Vagina (tissue), 2 donors: ENCODE results near the gene C13orf46. TPM values are rescaled to one million over a fixed set of nuclear protein-coding genes. Genes with fewer than 3 reads are reported as not detected.

Source experiments
- DNase-seq, 2 donors: peaks; one replicate each; pipeline ENCODE4 v3.0.0-alpha.2; 2017; ENCODE audit errors: extremely low spot score in 2 of 2
- H3K27ac ChIP-seq: fragments of 200-600 bp; sonication (generic); one replicate; pipeline ENCODE4 v1.5.1; 2019
- H3K27me3 ChIP-seq: fragments of 200-600 bp; sonication (generic); one replicate; pipeline ENCODE4 v1.5.1; 2019
- H3K36me3 ChIP-seq, 2 donors: fragments of 200-600 bp; sonication (generic); one replicate each; pipeline ENCODE4 v1.5.1; 2017 to 2019
- H3K4me1 ChIP-seq: fragments of 200-600 bp; sonication (generic); one replicate; pipeline ENCODE4 v1.5.1; 2019
- H3K4me3 ChIP-seq, 2 donors: fragments of 200-600 bp; sonication (generic); 1 replicate in 1 of 2; 2 replicates in 1 of 2; pipeline ENCODE4 v1.5.1; 2016 to 2019
- H3K9me3 ChIP-seq: fragments of 200-600 bp; sonication (generic); one replicate; pipeline ENCODE4 v1.5.1; 2019
- POLR2A ChIP-seq, 2 donors: fragments of 450-650 bp; IDR thresholded peaks; one replicate each; pipeline ENCODE4 v1.6.1; 2017; ENCODE audit warnings: antibody characterized with exemption in 2 of 2, mild to moderate bottlenecking in 2 of 2, moderate library complexity in 2 of 2
- POLR2AphosphoS5 ChIP-seq, 2 donors: sonication (generic); formaldehyde crosslinking; IDR thresholded peaks; one replicate each; pipeline ENCODE4 v1.9.0; 2017; ENCODE audit warnings: antibody characterized with exemption in 2 of 2, mild to moderate bottlenecking in 2 of 2, low read depth in 1 of 2; ENCODE audit not compliant: insufficient read depth in 1 of 2
- intact Hi-C: fragments of 100-400 bp; cut with DNase I; formaldehyde crosslinking; loops from one replicate; pipeline ENCODE4 v1.15.1; 2023
- total RNA-seq: library from RNA; depleted of rRNA; stranded (reverse); fragments of >200 nt; gene quantifications from one replicate; pipeline ENCODE4 v1.2.3, GENCODE V29; 2016
- TF ChIP-seq, protein P1 (sequence below), 3 experiments: fragments of 450-650 bp in 2 of 3; fragments of 200-600 bp in 1 of 3; sonication (generic) in 1 of 3; IDR thresholded peaks; one replicate each; pipeline ENCODE4 v1.5.1; 2017 to 2019; ENCODE audit warnings: antibody characterized with exemption in 3 of 3, mild to moderate bottlenecking in 2 of 3, moderate library complexity in 2 of 3

The C13orf46 gene
- total RNA-seq, 1 donor from 2014 or later: not detected

DNA sequence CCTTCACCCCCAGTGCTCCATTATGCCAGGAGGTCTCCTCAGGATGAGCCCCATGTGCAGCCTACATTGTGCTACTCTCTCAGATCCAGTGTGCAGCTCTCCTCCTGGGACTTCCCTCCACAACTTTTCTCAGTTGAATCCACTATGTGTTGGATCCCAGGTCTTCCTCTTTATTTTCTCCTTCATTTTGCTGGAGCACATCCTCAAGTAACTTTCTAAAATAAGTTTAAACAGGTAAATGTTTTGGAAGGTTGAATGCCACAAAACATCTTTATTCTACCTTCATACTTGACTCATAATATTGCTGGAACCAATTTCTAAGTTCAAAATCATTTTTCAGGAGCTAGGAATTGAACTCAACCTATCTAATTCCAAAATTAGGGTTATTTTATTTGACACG lies 52.1 kb downstream of the C13orf46 start:
- Histone ChIP-seq H3K4me1 (peaks cover 8% of the 10 kb centered on the region), H3K27me3 (no peaks in the 10 kb centered on the region), H3K27ac (no peak overlapping the region), H3K4me3 (no peak overlapping the region), H3K9me3 (no peaks in the 10 kb centered on the region), H3K36me3 (no peaks in the 10 kb centered on the region)
- DNase-seq: no peak
- intact Hi-C loops: loop anchor here (10.0 kb wide), 1 partner anchor 57 kb away; the partner anchor contains the start of gene GAS6
- TF ChIP-seq, protein P1, sequence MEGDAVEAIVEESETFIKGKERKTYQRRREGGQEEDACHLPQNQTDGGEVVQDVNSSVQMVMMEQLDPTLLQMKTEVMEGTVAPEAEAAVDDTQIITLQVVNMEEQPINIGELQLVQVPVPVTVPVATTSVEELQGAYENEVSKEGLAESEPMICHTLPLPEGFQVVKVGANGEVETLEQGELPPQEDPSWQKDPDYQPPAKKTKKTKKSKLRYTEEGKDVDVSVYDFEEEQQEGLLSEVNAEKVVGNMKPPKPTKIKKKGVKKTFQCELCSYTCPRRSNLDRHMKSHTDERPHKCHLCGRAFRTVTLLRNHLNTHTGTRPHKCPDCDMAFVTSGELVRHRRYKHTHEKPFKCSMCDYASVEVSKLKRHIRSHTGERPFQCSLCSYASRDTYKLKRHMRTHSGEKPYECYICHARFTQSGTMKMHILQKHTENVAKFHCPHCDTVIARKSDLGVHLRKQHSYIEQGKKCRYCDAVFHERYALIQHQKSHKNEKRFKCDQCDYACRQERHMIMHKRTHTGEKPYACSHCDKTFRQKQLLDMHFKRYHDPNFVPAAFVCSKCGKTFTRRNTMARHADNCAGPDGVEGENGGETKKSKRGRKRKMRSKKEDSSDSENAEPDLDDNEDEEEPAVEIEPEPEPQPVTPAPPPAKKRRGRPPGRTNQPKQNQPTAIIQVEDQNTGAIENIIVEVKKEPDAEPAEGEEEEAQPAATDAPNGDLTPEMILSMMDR (IDR thresholded peaks at IDR 0.05): no peak
- TF ChIP-seq POLR2A (IDR thresholded peaks at IDR 0.05) (no peak), POLR2AphosphoS5 (IDR thresholded peaks at IDR 0.05; ENCODE audit: insufficient read depth in 1 of 2, low read depth in 1 of 2) (no peak)

DNA sequence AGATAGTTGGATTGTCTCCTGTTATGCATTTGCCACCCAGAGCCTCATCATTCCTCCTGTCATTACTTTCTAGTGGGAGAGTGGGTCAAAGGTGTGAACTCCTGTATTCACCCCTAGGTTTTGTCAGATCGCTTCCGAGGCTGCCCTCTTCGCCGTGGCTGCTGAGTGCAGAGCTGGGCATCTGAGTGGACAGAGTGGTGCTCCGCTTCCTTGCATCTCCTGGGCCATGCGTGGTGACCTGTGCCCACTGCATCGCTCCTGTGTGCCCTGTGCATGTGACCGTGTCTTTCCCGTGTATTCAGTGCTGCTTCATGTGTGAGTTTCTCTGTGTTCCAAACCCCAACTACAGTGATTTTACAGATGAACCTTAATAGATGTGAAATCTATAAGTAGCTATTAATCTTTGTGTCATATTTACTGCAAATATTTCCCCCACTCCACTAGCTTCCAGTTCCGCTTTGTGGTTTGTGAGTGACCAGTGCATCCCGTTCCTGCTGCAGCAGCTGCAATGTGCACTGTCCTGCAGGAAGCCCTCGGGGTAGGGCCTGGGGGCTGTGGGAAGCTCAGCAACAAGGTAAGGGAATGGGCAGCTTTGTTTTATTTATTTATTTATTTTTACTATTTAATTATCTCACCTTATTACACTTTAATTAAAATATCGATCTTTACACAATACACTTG lies 53.1 kb downstream of the C13orf46 start:
- Histone ChIP-seq H3K27me3 (no peaks in the 10 kb centered on the region), H3K36me3 (no peaks in the 10 kb centered on the region), H3K4me1 (peaks cover 2% of the 10 kb centered on the region), H3K27ac (no peak overlapping the region), H3K9me3 (no peaks in the 10 kb centered on the region), H3K4me3 (no peak overlapping the region)
- DNase-seq: peak; percentile 42 to 84
- TF ChIP-seq POLR2AphosphoS5 (IDR thresholded peaks at IDR 0.05; ENCODE audit: insufficient read depth in 1 of 2, low read depth in 1 of 2): no peak
- no peak for TF ChIP-seq POLR2A (IDR thresholded peaks at IDR 0.05)
- TF ChIP-seq, protein P1 (IDR thresholded peaks at IDR 0.05): no peak
- intact Hi-C loops: loop anchor here (10.0 kb wide), 1 partner anchor 56 kb away; the partner anchor contains the start of gene GAS6

DNA sequence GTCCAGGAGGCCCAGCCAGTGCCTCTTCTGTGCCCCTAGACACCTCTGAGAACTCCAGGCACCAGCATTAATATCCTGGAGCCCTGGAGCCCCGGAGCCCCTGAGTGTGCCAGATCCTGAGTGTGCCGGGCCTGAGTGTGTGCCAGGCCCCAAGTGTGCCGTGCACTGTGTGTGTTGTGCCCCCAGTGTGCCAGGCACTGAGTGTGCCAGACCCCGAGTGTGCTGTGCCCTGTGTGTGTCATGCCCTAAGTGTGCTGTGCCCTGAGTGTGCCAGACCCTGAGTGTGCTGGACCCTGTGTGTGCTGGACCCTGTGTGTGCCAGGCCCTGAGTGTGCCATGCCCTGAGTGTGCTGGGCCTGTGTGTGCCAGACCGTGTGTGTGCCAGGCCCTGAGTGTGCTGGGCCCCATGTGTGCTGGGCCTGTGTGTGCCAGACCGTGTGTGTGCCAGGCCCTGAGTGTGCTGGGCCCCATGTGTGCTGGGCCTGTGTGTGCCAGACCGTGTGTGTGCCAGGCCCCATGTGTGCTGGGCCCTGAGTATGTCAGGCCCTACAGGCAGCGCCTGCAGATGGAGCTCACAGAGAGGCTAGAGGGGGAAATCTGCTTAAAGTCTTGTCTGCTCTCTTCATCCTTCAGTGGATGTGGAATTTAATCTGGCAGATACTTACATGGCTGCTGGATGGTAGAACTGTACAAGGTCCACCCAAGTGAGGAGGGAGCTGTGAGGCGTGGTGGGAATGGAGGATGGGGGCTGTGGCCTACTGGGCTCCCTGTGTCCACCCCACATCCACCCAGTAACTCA lies 53.9 kb downstream of the C13orf46 start:
- intact Hi-C loops: loop anchor here (10.0 kb wide), 1 partner anchor 55 kb away; the partner anchor contains the start of gene GAS6
- peak in 1 of 2 donors; percentile 56 for DNase-seq

DNA sequence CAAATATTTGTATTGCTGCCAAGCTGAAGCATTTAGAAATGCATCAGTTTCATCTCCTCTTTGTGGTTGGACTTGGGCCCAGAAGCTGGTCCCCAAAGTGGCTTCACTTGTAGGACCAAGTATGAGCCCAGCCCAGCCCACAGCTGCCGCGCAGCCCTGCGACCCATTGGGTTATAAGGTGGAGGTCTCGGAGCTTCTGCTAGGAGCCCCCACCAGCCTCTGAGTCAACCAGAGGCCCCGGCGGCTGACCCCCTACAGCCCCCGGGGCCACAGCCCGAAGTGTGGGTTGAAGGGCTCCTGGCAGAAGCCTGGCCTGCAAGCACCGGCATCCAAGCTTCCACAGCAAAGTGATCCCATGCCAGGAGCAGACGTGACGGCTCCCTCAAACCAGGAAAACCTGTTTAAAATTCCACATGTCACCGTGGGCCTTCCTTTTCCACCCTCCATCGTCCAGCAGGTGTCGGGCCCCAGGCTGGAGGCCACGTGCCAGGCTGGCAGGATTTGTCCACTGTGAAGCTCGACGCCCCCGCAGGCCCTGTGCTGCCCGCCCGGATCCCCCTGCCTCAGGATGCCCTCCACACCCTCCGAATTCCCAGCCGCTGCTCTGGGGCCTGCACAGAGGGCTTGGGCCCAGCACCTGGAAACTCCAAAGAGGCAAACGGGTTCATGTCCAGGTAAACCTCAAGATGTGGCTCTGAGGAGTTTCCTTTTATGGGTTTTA lies 54.7 kb downstream of the C13orf46 start:
- Histone ChIP-seq H3K27ac (no peak overlapping the region), H3K4me3 (no peak overlapping the region), H3K36me3 (no peaks in the 10 kb centered on the region), H3K9me3 (no peaks in the 10 kb centered on the region), H3K4me1 (peaks cover 8% of the 10 kb centered on the region), H3K27me3 (no peaks in the 10 kb centered on the region)
- peak; percentile 72 to 87 for DNase-seq
- TF ChIP-seq, protein P1 (IDR thresholded peaks at IDR 0.05): no peak
- TF ChIP-seq POLR2AphosphoS5 (IDR thresholded peaks at IDR 0.05; ENCODE audit: insufficient read depth in 1 of 2, low read depth in 1 of 2) (no peak), POLR2A (IDR thresholded peaks at IDR 0.05) (no peak)
- intact Hi-C loops: no loop called here

More for the DNA sequence above, 53.9 kb downstream of the C13orf46 start:
- Histone ChIP-seq H3K36me3 (no peaks in the 10 kb centered on the region), H3K27ac (no peak overlapping the region), H3K4me3 (no peak overlapping the region), H3K4me1 (peaks cover 7% of the 10 kb centered on the region), H3K27me3 (no peaks in the 10 kb centered on the region), H3K9me3 (no peaks in the 10 kb centered on the region)
- TF ChIP-seq POLR2A (IDR thresholded peaks at IDR 0.05) (no peak), POLR2AphosphoS5 (IDR thresholded peaks at IDR 0.05; ENCODE audit: insufficient read depth in 1 of 2, low read depth in 1 of 2) (no peak)
- TF ChIP-seq, protein P1 (IDR thresholded peaks at IDR 0.05): no peak
